ENCODE results near the gene ZNF865.

Gene ZNF865

DNA sequence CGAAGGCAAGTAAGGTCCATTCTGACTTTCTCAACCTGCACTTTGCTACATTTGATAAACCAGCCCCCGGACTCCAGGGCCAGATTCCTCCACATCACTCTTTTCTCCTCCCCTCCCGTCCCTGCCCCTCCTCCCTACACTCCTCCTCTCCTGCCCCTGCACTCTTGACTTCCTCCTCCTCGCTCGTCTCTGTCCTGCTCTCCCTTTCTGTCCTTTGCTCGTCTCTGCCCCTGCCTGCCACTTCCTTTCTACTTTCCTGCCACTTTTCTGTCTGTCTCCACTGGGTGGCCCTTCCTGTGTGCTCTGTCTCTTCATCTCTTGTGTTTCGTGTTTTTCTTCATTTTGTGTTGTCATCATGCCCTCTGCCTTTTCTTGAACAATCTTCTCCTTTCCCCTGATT is 56.4 kb downstream of the ZNF865 start:
- no peak overlapping the region for H3K4me2 ChIP-seq (ENCODE audit: low read depth, low read length, poor library complexity, severe bottlenecking)
- H3F3A ChIP-seq (ENCODE audit: insufficient read depth), result no peaks in the 10 kb centered on the region
- H3K9me2 ChIP-seq (replicated peaks; ENCODE audit: insufficient read depth, low read length), result no peaks in the 10 kb centered on the region
- H3K4me3 ChIP-seq (ENCODE audit: insufficient read depth, low read length, poor library complexity, severe bottlenecking), result no peak overlapping the region
- H3K9me3 ChIP-seq (ENCODE audit: insufficient read depth, low read length), result no peaks in the 10 kb centered on the region
- H3K27me3 ChIP-seq (ENCODE audit: low read length), result no peaks in the 10 kb centered on the region
- H3K9ac ChIP-seq (ENCODE audit: low read length), result no peak overlapping the region
- H3K27ac ChIP-seq (ENCODE audit: low read depth, low read length), result no peak overlapping the region
- H3K36me3 ChIP-seq (ENCODE audit: low read length), result peaks cover 17% of the 10 kb centered on the region
- peaks cover 97% of the 10 kb centered on the region for H3K79me2 ChIP-seq (ENCODE audit: insufficient read depth, low read length)
- TF ChIP-seq EZH2phosphoT487 (conservative IDR thresholded peaks at IDR 0.05; ENCODE audit: low read length), result no peak
- TF ChIP-seq CTCF (IDR thresholded peaks at IDR 0.05; ENCODE audit: insufficient read depth, low read length, poor library complexity, severe bottlenecking), result no peak
- H2AFZ ChIP-seq (ENCODE audit: low read depth, low read length, severe bottlenecking), result no peak overlapping the region
- peaks cover 22% of the 10 kb centered on the region; the same call in 1 of the 2 replicates for H4K20me1 ChIP-seq (ENCODE audit: low read depth, low read length)

GRCh38 chr19:55663846-55664536 is 58.5 kb downstream of the ZNF865 start:
- no peak overlapping the region for H3K27ac ChIP-seq (ENCODE audit: low read depth, low read length)
- peaks cover 11% of the 10 kb centered on the region; the same call in 1 of the 2 replicates for H4K20me1 ChIP-seq (ENCODE audit: low read depth, low read length)
- H3K4me2 ChIP-seq (ENCODE audit: low read depth, low read length, poor library complexity, severe bottlenecking), result no peak overlapping the region
- peaks cover 95% of the 10 kb centered on the region for H3K79me2 ChIP-seq (ENCODE audit: insufficient read depth, low read length)
- no peak overlapping the region for H3K9ac ChIP-seq (ENCODE audit: low read length)
- H3K4me3 ChIP-seq (ENCODE audit: insufficient read depth, low read length, poor library complexity, severe bottlenecking), result no peak overlapping the region
- no peak overlapping the region for H2AFZ ChIP-seq (ENCODE audit: low read depth, low read length, severe bottlenecking)
- no peaks in the 10 kb centered on the region for H3F3A ChIP-seq (ENCODE audit: insufficient read depth)
- TF ChIP-seq CTCF (IDR thresholded peaks at IDR 0.05; ENCODE audit: insufficient read depth, low read length, poor library complexity, severe bottlenecking), result no peak
- TF ChIP-seq EZH2phosphoT487 (conservative IDR thresholded peaks at IDR 0.05; ENCODE audit: low read length), result no peak
- no peaks in the 10 kb centered on the region for H3K9me3 ChIP-seq (ENCODE audit: insufficient read depth, low read length)
- H3K9me2 ChIP-seq (replicated peaks; ENCODE audit: insufficient read depth, low read length), result no peaks in the 10 kb centered on the region
- peaks cover 17% of the 10 kb centered on the region; the same call in 1 of the 2 replicates for H3K36me3 ChIP-seq (ENCODE audit: low read length)
- no peaks in the 10 kb centered on the region for H3K27me3 ChIP-seq (ENCODE audit: low read length)

GRCh38 chr19:55666343-55667005 is 61.0 kb downstream of the ZNF865 start:
- Histone ChIP-seq H4K20me1 (ENCODE audit: low read depth, low read length) (peaks cover 16% of the 10 kb centered on the region; the same call in 1 of the 2 replicates), H3K9me3 (ENCODE audit: insufficient read depth, low read length) (no peaks in the 10 kb centered on the region), H3K4me3 (ENCODE audit: insufficient read depth, low read length, poor library complexity, severe bottlenecking) (no peak overlapping the region), H3K79me2 (ENCODE audit: insufficient read depth, low read length) (peaks cover 92% of the 10 kb centered on the region), H3K9me2 (replicated peaks; ENCODE audit: insufficient read depth, low read length) (no peaks in the 10 kb centered on the region), H3K27me3 (ENCODE audit: low read length) (no peaks in the 10 kb centered on the region), H3K9ac (ENCODE audit: low read length) (no peak overlapping the region), H3K4me2 (ENCODE audit: low read depth, low read length, poor library complexity, severe bottlenecking) (no peak overlapping the region), H3K27ac (ENCODE audit: low read depth, low read length) (no peak overlapping the region), H3F3A (ENCODE audit: insufficient read depth) (no peaks in the 10 kb centered on the region), H2AFZ (ENCODE audit: low read depth, low read length, severe bottlenecking) (no peak overlapping the region), H3K36me3 (ENCODE audit: low read length) (peaks cover 16% of the 10 kb centered on the region; the same call in 1 of the 2 replicates)
- TF ChIP-seq CTCF (IDR thresholded peaks at IDR 0.05; ENCODE audit: insufficient read depth, low read length, poor library complexity, severe bottlenecking), result no peak
- TF ChIP-seq EZH2phosphoT487 (conservative IDR thresholded peaks at IDR 0.05; ENCODE audit: low read length), result no peak

Measured in SU-DHL-6 (cell line).